Body of pancreas (tissue), 4 donors: ENCODE measurements around the gene GRIA4.

Experiments
- CTCF ChIP-seq, 7 experiments: fragments of 450-650 bp in 4 of 7; fragments of 200-600 bp in 3 of 7; sonication (generic) in 3 of 7; IDR thresholded peaks; one replicate each; pipeline ENCODE4 v1.5.1; 2016 to 2019; ENCODE audit warnings: antibody characterized with exemption in 7 of 7
- POLR2A ChIP-seq, 3 donors: fragments of 450-650 bp; IDR thresholded peaks; one replicate each; pipeline ENCODE4 v1.6.1; 2016; ENCODE audit warnings: antibody characterized with exemption in 3 of 3, mild to moderate bottlenecking in 2 of 3

- TF ChIP-seq POLR2A (IDR thresholded peaks at IDR 0.05) (no peak), CTCF (IDR thresholded peaks at IDR 0.05) (no peak)
Observed at GRCh38 chr11:105884436-105884835, 274.6 kb downstream of the GRIA4 start.
